Spleen (tissue), 7 donors: ENCODE measurements around the gene FGD5.

Experiments used
- POLR2A ChIP-seq, 3 donors: fragments of 450-650 bp; IDR thresholded peaks; one replicate each; pipeline ENCODE4 v1.5.1; 2017; ENCODE audit warnings: antibody characterized with exemption in 3 of 3, mild to moderate bottlenecking in 1 of 3
- POLR2AphosphoS5 ChIP-seq, 3 donors: sonication (generic); formaldehyde crosslinking; IDR thresholded peaks; one replicate each; pipeline ENCODE4 v1.5.1; 2017; ENCODE audit warnings: antibody characterized with exemption in 3 of 3
- TF ChIP-seq, protein P1 (sequence below), 11 experiments: fragments of 200-600 bp in 7 of 11; fragments of 450-650 bp in 4 of 11; sonication (generic) in 4 of 11; IDR thresholded peaks in 8 of 11; conservative IDR thresholded peaks in 3 of 11; 1 replicate in 7 of 11; 2 replicates in 4 of 11; pipeline versions ENCODE4 v1.4.0 to v1.8.0; 2016 to 2021; ENCODE audit warnings: antibody characterized with exemption in 11 of 11, inconsistent platforms in 4 of 11, mild to moderate bottlenecking in 1 of 11
- donor health status: DM: no; HTN: no; CAD: no; lungs with moderate emphysema.
- donor health status: DM: no; HTN: no; CAD: no.
- donor health status: DM: no; HTN: no; CAD: no.

DNA sequence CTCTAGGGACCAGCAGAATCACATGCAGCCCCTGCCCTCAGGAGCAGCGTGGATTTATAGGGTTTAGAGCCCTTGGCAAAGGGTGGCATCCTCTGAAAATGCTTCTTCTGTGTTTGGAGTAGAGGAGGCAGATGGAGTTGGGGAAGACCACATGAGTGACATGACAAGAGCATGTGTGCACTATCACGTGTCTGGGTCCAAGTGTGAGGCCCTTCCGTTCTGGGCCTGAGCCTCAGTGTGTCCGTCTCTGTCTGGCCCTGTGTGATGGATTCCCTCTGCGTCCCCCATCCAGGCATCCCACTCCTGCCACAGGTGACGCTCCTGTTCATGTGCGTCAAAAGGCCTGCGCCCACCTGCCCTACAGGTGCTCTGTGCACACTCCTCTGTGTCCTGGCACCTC is 30.1 kb downstream of the FGD5 start:
- TF ChIP-seq, protein P1, sequence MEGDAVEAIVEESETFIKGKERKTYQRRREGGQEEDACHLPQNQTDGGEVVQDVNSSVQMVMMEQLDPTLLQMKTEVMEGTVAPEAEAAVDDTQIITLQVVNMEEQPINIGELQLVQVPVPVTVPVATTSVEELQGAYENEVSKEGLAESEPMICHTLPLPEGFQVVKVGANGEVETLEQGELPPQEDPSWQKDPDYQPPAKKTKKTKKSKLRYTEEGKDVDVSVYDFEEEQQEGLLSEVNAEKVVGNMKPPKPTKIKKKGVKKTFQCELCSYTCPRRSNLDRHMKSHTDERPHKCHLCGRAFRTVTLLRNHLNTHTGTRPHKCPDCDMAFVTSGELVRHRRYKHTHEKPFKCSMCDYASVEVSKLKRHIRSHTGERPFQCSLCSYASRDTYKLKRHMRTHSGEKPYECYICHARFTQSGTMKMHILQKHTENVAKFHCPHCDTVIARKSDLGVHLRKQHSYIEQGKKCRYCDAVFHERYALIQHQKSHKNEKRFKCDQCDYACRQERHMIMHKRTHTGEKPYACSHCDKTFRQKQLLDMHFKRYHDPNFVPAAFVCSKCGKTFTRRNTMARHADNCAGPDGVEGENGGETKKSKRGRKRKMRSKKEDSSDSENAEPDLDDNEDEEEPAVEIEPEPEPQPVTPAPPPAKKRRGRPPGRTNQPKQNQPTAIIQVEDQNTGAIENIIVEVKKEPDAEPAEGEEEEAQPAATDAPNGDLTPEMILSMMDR (IDR thresholded peaks at IDR 0.05 in 8 of 11, conservative IDR thresholded peaks at IDR 0.05 in 3 of 11) = no peak
- TF ChIP-seq POLR2A (IDR thresholded peaks at IDR 0.05) (no peak), POLR2AphosphoS5 (IDR thresholded peaks at IDR 0.05) (no peak)
